ENCODE measurements around the gene SMIM15. TPM values are rescaled to one million over a fixed set of nuclear protein-coding genes. Genes with fewer than 3 reads are reported as not detected.

The SMIM15 gene
- total RNA-seq, 1 donor from 2014 or later: 60.4 TPM

DNA sequence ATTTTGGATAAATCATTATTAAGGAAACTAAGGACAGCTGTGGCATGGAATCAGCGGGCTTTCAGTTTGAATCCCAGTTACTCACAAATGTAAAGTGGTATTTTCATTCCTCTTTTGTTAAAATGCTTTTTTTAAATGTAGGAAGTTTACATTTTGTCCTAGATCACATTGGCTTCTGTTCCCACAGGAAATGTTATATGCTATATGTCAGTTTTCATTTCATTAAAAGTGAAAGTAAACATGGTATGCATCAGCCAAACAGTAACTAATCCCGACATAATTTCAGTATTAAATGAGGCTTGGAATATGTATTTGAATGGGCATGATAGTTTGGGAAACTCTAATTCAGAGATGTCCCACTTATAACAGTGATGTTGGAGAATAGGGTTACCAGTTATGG lies 18.6 kb upstream of the SMIM15 start:
- TF ChIP-seq CTCF (conservative IDR thresholded peaks at IDR 0.05): no peak
- no peaks in the 10 kb centered on the region for H3K9me3 Mint-ChIP-seq
- no peak overlapping the region for H3K4me3 Mint-ChIP-seq
- no peaks in the 10 kb centered on the region for H3K36me3 Mint-ChIP-seq
- H3K27ac Mint-ChIP-seq: no peak overlapping the region
- no peaks in the 10 kb centered on the region for H3K27me3 Mint-ChIP-seq
- H3K4me1 Mint-ChIP-seq (ENCODE audit: unreplicated experiment): no peaks in the 10 kb centered on the region
- no peak for DNase-seq (ENCODE audit: extremely low spot score, unreplicated experiment)

GRCh38 chr5:61178702-61179101 lies 16.4 kb upstream of the SMIM15 start:
- H3K4me3 Mint-ChIP-seq: no peak overlapping the region
- no peak overlapping the region for H3K27ac Mint-ChIP-seq
- DNase-seq (ENCODE audit: extremely low spot score, unreplicated experiment): no peak
- no peaks in the 10 kb centered on the region for H3K27me3 Mint-ChIP-seq
- no peaks in the 10 kb centered on the region for H3K9me3 Mint-ChIP-seq
- no peak for TF ChIP-seq CTCF (conservative IDR thresholded peaks at IDR 0.05)
- no peaks in the 10 kb centered on the region for H3K36me3 Mint-ChIP-seq
- H3K4me1 Mint-ChIP-seq (ENCODE audit: unreplicated experiment): no peaks in the 10 kb centered on the region

DNA sequence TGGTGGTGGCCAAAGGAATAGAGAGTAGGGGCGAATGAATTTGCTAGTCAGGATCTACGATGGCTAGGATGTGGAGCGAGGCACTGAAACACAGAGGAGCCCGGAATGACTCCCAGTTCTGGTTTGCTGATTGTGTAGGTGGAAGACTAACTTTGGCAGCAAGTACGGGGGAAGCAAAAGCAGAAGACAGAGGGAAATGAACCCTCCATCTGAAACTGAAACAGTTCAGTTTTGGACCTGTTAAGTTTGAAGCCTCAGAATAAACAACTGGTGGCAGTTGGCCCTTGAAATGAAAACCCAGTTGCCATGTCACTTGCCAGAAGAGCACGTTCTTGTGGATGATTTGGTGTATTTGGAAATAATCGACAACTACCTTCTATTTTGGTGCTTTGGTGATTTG lies 15.4 kb upstream of the SMIM15 start:
- Mint-ChIP-seq H3K9me3 (no peaks in the 10 kb centered on the region), H3K36me3 (no peaks in the 10 kb centered on the region), H3K27ac (no peak overlapping the region), H3K4me3 (no peak overlapping the region), H3K4me1 (ENCODE audit: unreplicated experiment) (no peaks in the 10 kb centered on the region), H3K27me3 (no peaks in the 10 kb centered on the region)
- no peak for DNase-seq (ENCODE audit: extremely low spot score, unreplicated experiment)
- TF ChIP-seq CTCF (conservative IDR thresholded peaks at IDR 0.05): no peak

GRCh38 chr5:61177070-61177469 lies 14.8 kb upstream of the SMIM15 start:
- no peak for TF ChIP-seq CTCF (conservative IDR thresholded peaks at IDR 0.05)
- Mint-ChIP-seq H3K36me3 (no peaks in the 10 kb centered on the region), H3K4me1 (ENCODE audit: unreplicated experiment) (no peaks in the 10 kb centered on the region), H3K9me3 (no peaks in the 10 kb centered on the region), H3K4me3 (no peak overlapping the region), H3K27me3 (no peaks in the 10 kb centered on the region), H3K27ac (no peak overlapping the region)
- DNase-seq (ENCODE audit: extremely low spot score, unreplicated experiment): no peak

DNA sequence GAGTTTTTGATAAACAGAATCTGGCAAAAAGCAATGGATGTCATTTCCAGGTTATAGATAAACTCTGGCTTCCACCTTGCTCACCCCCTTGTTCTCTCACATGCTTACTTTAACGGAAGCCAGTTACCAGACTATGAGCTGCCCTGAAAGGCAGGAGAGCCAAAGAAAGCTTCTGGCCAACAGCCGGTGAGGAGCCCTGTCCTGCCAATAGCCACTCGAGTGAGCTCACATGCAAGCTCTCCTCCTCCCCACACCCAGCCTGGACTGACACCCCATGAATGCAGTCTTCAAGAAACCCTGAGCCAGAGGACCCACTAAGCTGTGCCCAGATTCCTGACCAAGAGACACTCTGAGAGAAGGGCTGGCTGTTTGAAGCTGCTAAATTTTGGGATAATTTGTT lies 14.4 kb upstream of the SMIM15 start:
- no peaks in the 10 kb centered on the region for H3K4me1 Mint-ChIP-seq (ENCODE audit: unreplicated experiment)
- no peaks in the 10 kb centered on the region for H3K9me3 Mint-ChIP-seq
- TF ChIP-seq CTCF (conservative IDR thresholded peaks at IDR 0.05): no peak
- H3K36me3 Mint-ChIP-seq: no peaks in the 10 kb centered on the region
- no peak overlapping the region for H3K4me3 Mint-ChIP-seq
- no peak overlapping the region for H3K27ac Mint-ChIP-seq
- no peaks in the 10 kb centered on the region for H3K27me3 Mint-ChIP-seq
- no peak for DNase-seq (ENCODE audit: extremely low spot score, unreplicated experiment)

- Mint-ChIP-seq H3K27me3 (no peaks in the 10 kb centered on the region), H3K4me3 (no peak overlapping the region), H3K4me1 (ENCODE audit: unreplicated experiment) (peaks cover 4% of the 10 kb centered on the region), H3K36me3 (no peaks in the 10 kb centered on the region), H3K27ac (no peak overlapping the region), H3K9me3 (no peaks in the 10 kb centered on the region)
- TF ChIP-seq CTCF (conservative IDR thresholded peaks at IDR 0.05): no peak
- DNase-seq (ENCODE audit: extremely low spot score, unreplicated experiment): no peak
These were observed 9.2 kb upstream of the SMIM15 start for GRCh38 chr5:61171479-61171878.

All from type B pancreatic cell (in vitro differentiated cells).